ENCODE data around the gene SPATA2. TPM values are rescaled to one million over a fixed set of nuclear protein-coding genes. Genes with fewer than 3 reads are reported as not detected.

Gene SPATA2
- total and polyA plus RNA-seq, 2 donors (not counting 3 experiments of a cell fraction or from before 2014, with no cell fraction given) = 4.9 to 6.1 TPM

GRCh38 chr20:49872056-49872455, 43.3 kb downstream of the SPATA2 start:
- CTCF ChIA-PET = interaction anchor here (1.3 kb wide), 1 partner anchor 17 kb away, joined by 7 read pairs; no protein-coding TSS in a partner anchor
- dilution Hi-C loops (cut with MboI; ENCODE audit: extremely low pct_ligation_motif_present, low sequenced_read_pairs) = no loop called here
- POLR2A ChIA-PET = no interaction called here

GRCh38 chr20:49871391-49871948, 43.9 kb downstream of the SPATA2 start:
- dilution Hi-C loops (cut with MboI; ENCODE audit: extremely low pct_ligation_motif_present, low sequenced_read_pairs) = no loop called here

More at GRCh38 chr20:49872056-49872455, 43.3 kb downstream of the SPATA2 start:
- Histone ChIP-seq H4K20me1 (replicated peaks; ENCODE audit: control insufficient read depth, extremely low read depth, insufficient read depth, low read length) (no peaks in the 10 kb centered on the region), H3K4me2 (ENCODE audit: insufficient read depth, low read length) (no peak overlapping the region), H3K27ac (ENCODE audit: insufficient read depth, low read depth, low read length) (no peak overlapping the region), H3K9ac (replicated peaks; ENCODE audit: extremely low read depth, insufficient read depth, low read length) (no peak overlapping the region), H3K36me3 (ENCODE audit: control insufficient read depth in 2 of 2, extremely low read depth in 1 of 2, insufficient read depth in 2 of 2, low read length in 2 of 2) (peaks cover 0 to 7% of the 10 kb centered on the region in 2 experiments), H3K9me3 (replicated peaks; ENCODE audit: control insufficient read depth, insufficient read depth, low read length) (no peaks in the 10 kb centered on the region), H3K9me1 (replicated peaks; ENCODE audit: control insufficient read depth, extremely low read depth, insufficient read depth, low read length) (no peaks in the 10 kb centered on the region), H2AFZ (ENCODE audit: low read depth, low read length) (no peak overlapping the region), H3K27me3 (ENCODE audit: control insufficient read depth in 2 of 2, insufficient read depth in 2 of 2, low read length in 2 of 2) (no peaks in the 10 kb centered on the region), H3K4me3 (replicated peaks in 1 of 3; ENCODE audit: insufficient read depth in 1 of 3, low read depth in 1 of 3, low read length in 3 of 3) (no peak overlapping the region), H3K4me1 (ENCODE audit: control insufficient read depth, extremely low read depth, insufficient read depth, low read length) (no peaks in the 10 kb centered on the region), H3K79me2 (ENCODE audit: control insufficient read depth, insufficient read depth, low read length) (no peaks in the 10 kb centered on the region)
- no peak for FAIRE-seq
- BruUV-seq (replicated peaks) = no TSS peak
- intact Hi-C loops (cut with micrococcal nuclease) = no loop called here
- DNase-seq (ENCODE audit: low read depth, low spot score) = no peak
- TF ChIP-seq EZH2 (IDR thresholded peaks at IDR 0.05; ENCODE audit: borderline replicate concordance, low read depth, low read length, severe bottlenecking) = no peak
- no peak for TF ChIP-seq MAX (IDR thresholded peaks at IDR 0.05; ENCODE audit: insufficient read depth, insufficient read length)

More at GRCh38 chr20:49871391-49871948, 43.9 kb downstream of the SPATA2 start:
- Histone ChIP-seq H3K9me1 (replicated peaks; ENCODE audit: control insufficient read depth, extremely low read depth, insufficient read depth, low read length) (no peaks in the 10 kb centered on the region), H3K4me3 (replicated peaks in 1 of 3; ENCODE audit: insufficient read depth in 1 of 3, low read depth in 1 of 3, low read length in 3 of 3) (no peak overlapping the region), H4K20me1 (replicated peaks; ENCODE audit: control insufficient read depth, extremely low read depth, insufficient read depth, low read length) (no peaks in the 10 kb centered on the region), H3K4me1 (ENCODE audit: control insufficient read depth, extremely low read depth, insufficient read depth, low read length) (no peaks in the 10 kb centered on the region), H3K4me2 (ENCODE audit: insufficient read depth, low read length) (no peak overlapping the region), H3K79me2 (ENCODE audit: control insufficient read depth, insufficient read depth, low read length) (no peaks in the 10 kb centered on the region), H2AFZ (ENCODE audit: low read depth, low read length) (no peak overlapping the region), H3K9me3 (replicated peaks; ENCODE audit: control insufficient read depth, insufficient read depth, low read length) (no peaks in the 10 kb centered on the region), H3K9ac (replicated peaks; ENCODE audit: extremely low read depth, insufficient read depth, low read length) (no peak overlapping the region), H3K27ac (ENCODE audit: insufficient read depth, low read depth, low read length) (no peak overlapping the region), H3K36me3 (ENCODE audit: control insufficient read depth in 2 of 2, extremely low read depth in 1 of 2, insufficient read depth in 2 of 2, low read length in 2 of 2) (peaks cover 0 to 7% of the 10 kb centered on the region in 2 experiments), H3K27me3 (ENCODE audit: control insufficient read depth in 2 of 2, insufficient read depth in 2 of 2, low read length in 2 of 2) (no peaks in the 10 kb centered on the region)
- ChIA-PET CTCF (interaction anchor here (1.3 kb wide), 1 partner anchor 17 kb away, joined by 7 read pairs; no protein-coding TSS in a partner anchor), POLR2A (no interaction called here)
- intact Hi-C loops (cut with micrococcal nuclease) = no loop called here
- FAIRE-seq (no peak), DNase-seq (ENCODE audit: low read depth, low spot score) (no peak)
- BruUV-seq (replicated peaks) = no TSS peak
- no peak for TF ChIP-seq POLR2AphosphoS5 (IDR thresholded peaks at IDR 0.05; ENCODE audit: insufficient read depth, low read depth, low read length)
- no peak for TF ChIP-seq CTCF (IDR thresholded peaks at IDR 0.05; ENCODE audit: extremely low read depth in 1 of 2, insufficient read depth in 1 of 2, low read depth in 1 of 2, low read length in 2 of 2)
- no peak for TF ChIP-seq MAX (IDR thresholded peaks at IDR 0.05; ENCODE audit: insufficient read depth, insufficient read length)
- no peak for TF ChIP-seq JUN (IDR thresholded peaks at IDR 0.05; ENCODE audit: borderline replicate concordance, insufficient read depth, insufficient read length, low read depth)
- TF ChIP-seq EZH2 (IDR thresholded peaks at IDR 0.05; ENCODE audit: borderline replicate concordance, low read depth, low read length, severe bottlenecking) = no peak
- TF ChIP-seq GATA2 (IDR thresholded peaks at IDR 0.05; ENCODE audit: insufficient read depth, insufficient read length, low read depth, low read length) = no peak
- TF ChIP-seq FOS (IDR thresholded peaks at IDR 0.05; ENCODE audit: borderline replicate concordance, insufficient read depth, low read length) = no peak
- TF ChIP-seq MYC (IDR thresholded peaks at IDR 0.05; ENCODE audit: low read depth, low read length) = no peak
- TF ChIP-seq POLR2A (IDR thresholded peaks at IDR 0.05; ENCODE audit: low read depth, low read length) = no peak

Data from endothelial cell of umbilical vein (primary cell).